PC-9 (cell line): ENCODE data around the gene ACSL4.

Experiments used
- CTCF ChIP-seq: fragments of 200-600 bp; sonication (generic); conservative IDR thresholded peaks from 2 replicates; pipeline ENCODE4 v1.6.1; 2017; ENCODE audit warnings: mixed run types, antibody characterized with exemption, mild to moderate bottlenecking, moderate library complexity
- EZH2 ChIP-seq: fragments of 200-600 bp; sonication (generic); IDR thresholded peaks from 2 replicates; pipeline ENCODE4 v1.8.0; 2017; ENCODE audit warnings: antibody characterized with exemption, low read depth

GRCh38 chrX:109773374-109773773 lies 40.3 kb upstream of the ACSL4 start:
- TF ChIP-seq EZH2 (no peak), CTCF (no peak)
